ENCODE results near the gene ARHGAP28.
A peak's percentile ranks its signal among the peaks of the same experiment; 100 is the strongest.

ARHGAP28 gene

GRCh38 chr18:6721755-6722154 lies 7.8 kb upstream of the ARHGAP28 start:
- in situ Hi-C loops (cut with HindIII; ENCODE audit: low sequenced_read_pairs) = no loop called here
- DNase-seq (ENCODE audit: low read depth) = no peak
- no peak for TF ChIP-seq CTCF (IDR thresholded peaks at IDR 0.05; ENCODE audit: low read depth, low read length, missing control alignments)
- no peak overlapping the region for H3K4me3 ChIP-seq (ENCODE audit: low read depth, low read length)

DNA sequence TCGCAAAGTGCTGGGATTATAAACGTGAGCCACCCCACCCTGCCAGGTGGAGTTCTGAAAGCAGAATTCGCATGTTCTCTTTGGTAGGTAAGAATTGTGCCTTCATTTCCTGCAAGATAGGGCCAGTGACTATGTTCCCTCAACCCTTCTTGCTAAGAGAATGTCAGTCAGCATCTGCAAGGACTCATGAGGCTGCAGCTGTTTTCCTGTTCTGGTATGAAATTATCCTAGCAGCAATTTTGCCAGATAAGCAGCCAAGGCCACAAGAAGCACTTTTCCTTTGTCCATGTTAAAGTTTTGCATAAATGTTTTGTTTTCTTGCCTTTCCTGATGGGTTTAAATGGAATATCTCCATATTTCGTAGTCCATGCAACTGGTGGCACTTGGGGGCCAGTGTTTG lies 6.8 kb upstream of the ARHGAP28 start:
- in situ Hi-C loops (cut with HindIII; ENCODE audit: low sequenced_read_pairs) = no loop called here
- no peak for TF ChIP-seq CTCF (IDR thresholded peaks at IDR 0.05; ENCODE audit: low read depth, low read length, missing control alignments)
- DNase-seq (ENCODE audit: low read depth) = no peak
- H3K4me3 ChIP-seq (ENCODE audit: low read depth, low read length) = no peak overlapping the region

DNA sequence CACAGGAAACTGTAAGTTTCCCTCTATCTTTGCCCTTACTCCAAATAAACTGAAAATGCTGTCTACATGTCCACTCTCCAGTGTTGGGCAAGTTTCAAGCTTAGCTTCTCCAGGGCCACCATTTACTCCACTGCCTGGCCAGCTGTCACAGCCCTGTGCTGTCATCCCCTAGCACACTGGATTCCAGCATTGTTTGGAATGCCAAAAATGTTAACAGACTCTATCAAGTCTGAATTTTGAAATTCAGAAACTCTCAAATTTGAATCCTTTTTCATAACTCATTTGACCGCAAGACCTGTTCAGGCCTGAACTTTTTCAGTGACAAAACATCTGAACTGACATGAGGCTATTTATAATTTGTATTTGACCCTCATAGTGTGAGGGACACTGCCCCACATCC lies 5.2 kb upstream of the ARHGAP28 start:
- no peak for DNase-seq (ENCODE audit: low read depth)
- in situ Hi-C loops (cut with HindIII; ENCODE audit: low sequenced_read_pairs) = no loop called here
- no peak for TF ChIP-seq CTCF (IDR thresholded peaks at IDR 0.05; ENCODE audit: low read depth, low read length, missing control alignments)
- no peak overlapping the region for H3K4me3 ChIP-seq (ENCODE audit: low read depth, low read length)

DNA sequence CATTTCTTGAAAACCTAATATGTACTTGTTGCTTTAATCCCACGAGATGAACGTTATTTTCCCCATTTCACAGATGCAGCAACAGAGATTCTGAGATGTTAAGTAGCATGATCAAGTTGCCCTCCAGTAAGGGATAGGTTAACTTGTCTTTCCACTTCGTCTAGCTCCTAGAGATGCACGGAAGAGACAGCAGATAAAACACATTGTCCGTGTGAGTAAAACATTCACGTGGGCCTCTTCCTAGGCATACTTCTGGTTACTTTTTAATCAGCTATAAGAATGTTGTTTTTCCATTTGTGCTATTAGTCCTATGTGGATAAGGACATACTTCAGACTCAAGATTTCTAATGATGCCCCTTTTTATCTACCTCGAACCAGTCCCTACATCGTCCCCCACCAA lies 1.2 kb upstream of the ARHGAP28 start:
- no peak overlapping the region for H3K4me3 ChIP-seq (ENCODE audit: low read depth, low read length)
- TF ChIP-seq CTCF (IDR thresholded peaks at IDR 0.05; ENCODE audit: low read depth, low read length, missing control alignments) = no peak
- DNase-seq (ENCODE audit: low read depth) = no peak
- in situ Hi-C loops (cut with HindIII; ENCODE audit: low sequenced_read_pairs) = no loop called here

GRCh38 chr18:6728809-6729246 lies 688 bp upstream of the ARHGAP28 start:
- peak; percentile 86 for DNase-seq (ENCODE audit: low read depth)
- in situ Hi-C loops (cut with HindIII; ENCODE audit: low sequenced_read_pairs) = no loop called here
- H3K4me3 ChIP-seq (ENCODE audit: low read depth, low read length) = peak overlapping the region; percentile 52
- TF ChIP-seq CTCF (IDR thresholded peaks at IDR 0.05; ENCODE audit: low read depth, low read length, missing control alignments) = no peak

- no peak for TF ChIP-seq CTCF (IDR thresholded peaks at IDR 0.05; ENCODE audit: low read depth, low read length, missing control alignments)
- DNase-seq (ENCODE audit: low read depth) = no peak
- in situ Hi-C loops (cut with HindIII; ENCODE audit: low sequenced_read_pairs) = no loop called here
- peak overlapping the region; percentile 52 for H3K4me3 ChIP-seq (ENCODE audit: low read depth, low read length)
These were observed 1.1 kb downstream of the ARHGAP28 start for GRCh38 chr18:6730416-6731221.

Measured in astrocyte of the cerebellum (primary cell).